Activated T-cell treated with anti-CD3 and anti-CD28 coated beads, Interleukin-2, amount 50 U/mL, for 48 hours (primary cell): ENCODE measurements around the gene TMEM87B.

Experiments
- DNase-seq, 2 experiments: peaks; one replicate each; pipeline ENCODE4 v3.0.0-alpha.2; 2020

The TMEM87B gene

GRCh38 chr2:112153179-112153490 is 98.1 kb downstream of the TMEM87B start:
- DNase-seq: no peak

DNA sequence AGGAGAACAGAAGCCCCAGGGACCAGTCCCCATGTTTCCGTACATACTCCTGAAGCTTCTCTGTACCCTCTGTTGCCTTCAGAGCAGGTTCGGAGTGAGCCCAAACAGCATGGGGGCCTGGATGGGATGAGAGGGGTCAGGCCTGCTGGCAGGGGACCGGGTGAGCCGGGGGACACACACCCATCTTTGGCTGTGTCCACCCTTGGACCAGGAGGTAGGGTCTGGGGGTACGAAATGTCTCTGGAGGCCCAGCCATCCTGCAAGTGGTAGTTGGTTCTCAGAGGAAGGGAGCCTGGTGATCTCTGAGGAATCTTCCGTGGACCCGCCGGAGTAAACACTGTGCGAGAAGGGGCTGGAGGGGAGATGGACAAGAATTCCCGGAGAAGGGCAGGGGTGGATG is 98.4 kb downstream of the TMEM87B start:
- DNase-seq: peak in 1 of 2 experiments; percentile 14

DNA sequence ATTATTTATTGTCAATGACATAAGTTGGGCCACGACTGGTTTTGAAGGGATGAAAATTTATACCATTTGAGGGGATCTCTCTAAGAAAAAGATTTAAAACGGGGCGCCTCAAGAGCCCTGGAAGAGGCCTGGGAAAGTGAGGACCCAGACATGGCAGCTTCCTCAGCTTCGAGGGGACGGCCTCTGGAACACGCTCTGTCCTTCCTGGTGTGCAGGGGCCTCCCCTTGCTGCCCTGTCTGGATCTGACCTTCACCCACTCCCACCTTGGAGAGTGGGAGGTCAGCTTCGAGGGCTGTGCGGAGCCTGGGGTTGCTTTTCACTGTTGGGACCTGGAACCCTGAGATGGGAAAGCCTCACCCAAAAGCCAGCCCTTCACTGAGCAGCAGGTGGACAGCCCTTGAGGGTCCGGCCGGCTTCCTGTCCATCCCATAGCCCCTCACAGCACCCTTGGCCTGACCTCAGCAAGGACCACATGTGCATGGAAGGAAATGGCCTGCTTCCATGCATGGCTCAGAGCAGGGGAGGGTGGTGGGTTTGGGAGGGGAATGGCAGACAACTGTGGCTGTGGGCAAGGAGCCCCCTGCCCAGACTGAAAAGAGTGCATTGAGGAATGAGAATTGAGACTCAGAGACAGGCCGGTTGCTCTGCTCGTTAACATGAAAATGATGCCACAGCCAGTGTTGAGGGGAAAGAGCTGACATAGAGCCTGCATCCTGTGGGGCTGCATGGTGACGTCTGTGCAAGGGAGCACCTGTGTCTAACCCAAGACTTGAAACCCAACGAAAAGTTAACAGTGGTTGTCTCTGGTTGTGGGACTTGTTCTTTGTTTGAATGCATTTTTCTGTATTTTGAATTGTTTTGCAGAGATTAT is 99.4 kb downstream of the TMEM87B start:
- DNase-seq: peak in 1 of 2 experiments; percentile 39

DNA sequence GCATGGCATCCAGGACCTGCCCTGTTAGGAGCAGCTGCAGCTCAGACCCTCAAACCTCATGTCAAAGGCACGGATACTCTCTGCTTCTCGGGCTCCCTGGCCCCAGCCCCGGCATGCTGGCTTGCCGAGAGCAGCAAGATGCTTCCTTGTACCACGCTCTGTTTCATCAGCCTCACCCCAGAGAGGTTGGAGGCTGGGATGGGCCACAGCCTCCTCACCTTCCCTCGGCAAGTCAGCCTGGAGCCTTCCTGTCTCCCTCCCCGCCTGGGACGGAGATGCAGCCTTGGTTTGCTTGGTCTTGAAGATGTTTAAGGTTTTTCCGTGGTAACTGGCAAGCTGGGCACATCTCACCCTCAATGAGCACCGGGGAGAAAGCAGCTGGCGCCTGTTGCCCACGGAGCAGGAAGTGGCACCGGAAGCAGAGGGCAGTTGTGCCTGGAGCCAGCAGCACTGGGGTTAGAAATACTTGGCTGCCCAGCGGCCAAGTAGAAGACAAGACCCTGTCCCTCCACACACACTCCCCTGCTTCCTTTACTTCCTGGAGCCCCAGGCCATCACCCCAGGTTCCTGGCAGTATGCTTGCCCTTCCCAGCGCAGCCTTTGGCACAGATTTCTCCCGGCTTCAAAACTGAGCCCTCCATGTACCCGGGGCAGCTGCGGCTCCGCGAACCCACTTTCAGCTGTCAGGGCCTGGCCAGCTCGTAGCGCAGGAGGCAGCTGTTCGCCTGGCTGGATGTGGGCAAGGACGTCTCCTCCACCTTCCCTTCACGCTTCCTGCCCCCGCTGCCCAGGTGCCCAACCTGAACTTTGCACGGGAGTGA is 100.5 kb downstream of the TMEM87B start:
- DNase-seq: peak; percentile 57 to 65

DNA sequence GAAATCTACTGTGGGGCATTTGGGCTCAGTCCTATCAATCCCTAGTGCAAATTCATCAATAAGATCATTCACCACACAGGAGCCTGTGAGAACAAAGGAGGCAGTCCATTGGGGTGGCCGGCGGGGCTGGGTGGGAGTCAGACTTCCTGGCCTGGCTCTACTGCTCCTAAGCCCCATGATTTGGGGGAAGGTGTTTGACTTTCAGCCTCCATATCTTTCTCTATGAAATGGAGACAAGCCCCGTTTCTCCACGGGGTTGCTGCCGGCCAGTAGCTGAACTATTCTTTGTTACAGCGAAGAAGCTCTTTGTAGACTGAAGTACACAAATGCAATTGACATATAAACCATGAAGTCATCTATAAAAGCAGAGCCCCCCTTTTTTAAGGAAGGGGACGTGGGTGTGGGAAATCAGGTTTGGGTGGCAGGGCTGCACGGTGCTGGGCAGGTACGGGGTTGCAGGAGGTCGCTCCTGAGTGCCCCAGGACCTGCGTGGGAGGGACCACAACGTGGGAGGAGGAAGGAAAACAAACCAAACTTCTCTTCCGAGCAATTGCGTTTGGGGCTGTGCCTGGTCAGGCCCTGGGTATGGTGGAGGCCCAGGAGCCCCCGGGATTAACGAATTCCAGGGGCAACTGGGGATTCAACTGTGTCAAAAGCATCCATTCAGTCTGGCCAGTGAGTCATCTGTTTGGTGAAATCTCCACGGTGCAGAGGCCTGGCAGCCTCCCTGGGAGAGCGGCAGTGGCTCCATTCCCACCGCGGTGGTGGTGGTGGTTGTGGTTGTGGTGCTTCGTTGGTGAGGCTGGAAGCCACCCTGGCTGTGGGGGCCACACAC is 101.3 kb downstream of the TMEM87B start:
- peak; percentile 69 to 71 for DNase-seq

DNA sequence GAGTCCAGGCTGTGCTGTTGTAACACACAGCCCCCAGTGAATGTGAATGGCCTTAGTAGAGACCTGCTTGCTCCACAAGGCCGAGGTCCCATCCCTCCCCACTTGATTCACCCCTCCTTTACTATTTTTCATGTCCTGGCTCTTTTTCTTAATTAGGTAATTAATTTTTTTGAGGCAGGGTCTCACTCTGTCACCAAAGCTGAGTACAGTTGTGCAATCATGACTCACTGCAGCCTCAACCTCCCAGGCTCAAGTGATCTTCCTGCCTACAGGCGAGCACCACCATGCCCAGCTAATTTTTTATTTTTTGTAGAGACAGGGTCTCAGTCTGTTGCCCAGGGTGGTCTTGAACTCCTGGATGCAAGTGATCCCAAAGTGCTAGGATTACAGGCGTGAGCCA is 102.4 kb downstream of the TMEM87B start:
- DNase-seq: peak in 1 of 2 experiments; percentile 16

- no peak for DNase-seq
Observed at GRCh38 chr2:112159454-112159921, 104.4 kb downstream of the TMEM87B start.

- DNase-seq: no peak
Observed at GRCh38 chr2:112160283-112161250, 105.5 kb downstream of the TMEM87B start.

GRCh38 chr2:112161431-112162145 is 106.5 kb downstream of the TMEM87B start:
- no peak for DNase-seq

DNA sequence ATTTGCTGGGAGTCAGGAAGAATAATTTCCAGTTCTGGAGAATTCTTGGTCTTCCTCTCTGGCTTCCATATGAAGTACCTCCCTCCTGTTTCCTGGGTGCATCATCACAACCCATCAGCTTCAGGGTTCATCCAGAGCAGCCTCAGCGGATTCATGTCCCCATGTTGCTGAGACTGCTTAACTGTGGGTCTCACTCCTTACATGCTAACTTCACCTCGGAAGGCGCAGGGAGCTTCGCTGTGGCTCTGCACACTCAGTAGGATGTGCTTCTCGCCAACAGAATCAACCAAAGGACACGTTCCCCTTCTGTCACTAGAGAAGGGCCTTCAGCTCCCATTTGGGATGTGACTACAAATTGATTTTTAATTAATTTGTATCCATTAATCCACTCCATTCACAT is 107.3 kb downstream of the TMEM87B start:
- no peak for DNase-seq

- DNase-seq: no peak
Observed at GRCh38 chr2:112162956-112163355, 107.9 kb downstream of the TMEM87B start.

GRCh38 chr2:112163541-112163981 is 108.5 kb downstream of the TMEM87B start:
- DNase-seq: no peak

DNA sequence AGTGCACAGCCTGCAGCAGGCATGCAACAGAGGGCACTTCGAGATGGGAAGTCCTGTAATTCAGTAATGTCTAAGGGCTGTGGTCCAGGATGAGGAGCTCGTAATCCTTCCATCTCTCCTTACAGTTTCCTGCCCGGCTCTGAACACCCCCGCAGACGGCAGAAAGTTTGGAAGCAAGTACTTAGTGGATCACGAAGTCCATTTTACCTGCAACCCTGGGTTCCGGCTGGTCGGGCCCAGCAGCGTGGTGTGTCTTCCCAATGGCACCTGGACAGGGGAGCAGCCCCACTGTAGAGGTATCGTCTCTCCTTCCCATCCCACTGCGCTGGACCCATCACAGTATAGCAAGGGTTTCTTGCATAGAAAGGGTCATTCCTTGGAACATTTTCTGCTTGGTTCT is 109.8 kb downstream of the TMEM87B start:
- no peak for DNase-seq

DNA sequence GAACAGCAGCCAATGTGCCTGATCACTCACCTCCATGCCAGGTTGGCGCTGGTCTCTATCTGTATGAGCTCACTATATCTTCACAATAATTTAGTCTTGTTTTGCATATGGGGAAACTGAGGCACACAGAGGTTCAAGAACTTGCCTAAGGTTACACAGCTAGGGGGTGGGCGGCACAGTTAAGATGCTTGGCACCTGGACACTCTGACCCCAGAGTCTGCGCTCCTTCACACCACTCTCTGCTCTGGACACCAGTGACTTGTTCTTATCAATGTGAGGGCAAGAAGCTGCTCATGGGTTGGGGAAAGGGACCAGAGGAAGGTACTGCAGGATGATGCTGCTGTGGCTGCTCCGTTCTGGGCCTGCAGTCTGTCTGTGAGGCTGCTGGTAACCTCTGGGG is 110.2 kb downstream of the TMEM87B start:
- peak in 1 of 2 experiments; percentile 9 for DNase-seq

DNA sequence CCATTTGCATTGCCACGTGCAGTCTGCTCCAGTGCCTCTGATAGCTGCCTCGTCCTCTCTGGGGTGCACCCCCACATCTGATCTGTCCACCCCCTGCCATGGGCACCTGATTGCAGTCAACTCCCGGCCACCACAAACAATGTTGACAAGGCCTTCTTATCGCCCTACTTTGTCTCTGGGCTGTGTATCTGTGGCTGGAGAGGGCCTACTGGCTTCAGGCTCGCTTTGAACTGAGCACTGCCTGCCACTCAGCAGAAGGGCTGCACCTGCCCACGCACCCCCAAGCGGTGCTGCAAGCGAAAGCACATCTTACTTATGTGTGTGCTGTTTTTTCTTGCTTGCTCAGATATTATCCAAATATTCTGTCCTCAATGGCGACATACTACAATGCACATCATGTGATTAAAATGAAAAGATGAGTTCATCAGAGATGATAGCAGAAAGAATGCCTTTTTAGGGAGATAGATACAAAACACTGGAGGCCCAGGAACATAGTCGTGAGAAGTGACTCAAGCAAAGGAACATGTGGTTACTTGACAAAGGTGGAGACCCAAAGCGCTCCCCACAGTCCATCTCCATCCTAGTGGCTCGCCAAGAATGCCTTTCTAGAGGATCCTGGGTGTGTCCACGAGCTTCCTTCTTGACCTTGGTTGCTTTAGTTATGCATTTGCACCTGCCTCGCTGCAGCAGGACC is 111.9 kb downstream of the TMEM87B start:
- peak in 1 of 2 experiments; percentile 42 for DNase-seq

DNA sequence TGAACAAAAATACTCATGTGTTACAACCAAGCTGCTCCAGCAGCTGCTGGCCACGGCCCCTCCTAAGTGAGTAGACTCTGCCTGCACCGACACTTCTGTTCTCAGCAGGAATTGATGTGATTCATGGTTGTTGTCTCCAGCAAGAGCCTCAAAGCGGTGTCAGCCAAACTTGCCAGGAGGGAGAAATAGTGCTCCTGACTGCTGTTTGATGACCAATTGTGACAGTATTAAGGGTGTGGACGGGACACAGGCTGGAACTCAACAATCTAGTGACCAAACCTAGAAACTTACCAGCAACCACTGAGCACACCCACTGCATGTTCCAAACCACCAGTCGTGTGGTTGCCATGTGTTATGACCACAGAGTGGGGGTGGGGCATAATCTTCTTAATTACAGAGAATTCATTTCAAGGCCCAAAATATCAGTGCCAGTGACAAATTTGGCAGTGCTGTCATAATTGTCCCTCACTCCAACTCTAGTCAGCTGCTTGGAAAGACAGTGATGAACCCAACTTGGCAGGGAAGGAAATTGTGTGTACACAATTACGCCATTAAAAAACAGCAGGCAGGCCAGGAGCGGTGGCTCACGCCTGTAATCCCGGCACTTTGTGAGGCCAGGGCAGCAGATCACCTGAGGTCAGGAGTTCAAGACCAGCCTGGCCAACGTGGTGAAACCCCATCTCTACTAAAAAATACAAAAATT is 113.5 kb downstream of the TMEM87B start:
- DNase-seq: peak in 1 of 2 experiments; percentile 13
